Kidney (tissue), 14 donors: Measurements from ENCODE around the gene PRKAR1B. TPM values are rescaled to one million over a fixed set of nuclear protein-coding genes. Genes with fewer than 3 reads are reported as not detected.

Source experiments
- DNase-seq, 5 donors: peaks; one replicate each; pipeline ENCODE4 v3.0.0-alpha.2; 2013 to 2020
- FAIRE-seq: peaks from 2 replicates; lab custom pipeline; 2012; peaks lifted over from hg19 to GRCh38; lab: Jason Lieb, UNC
- H3K27ac ChIP-seq, 2 donors: one replicate each; pipeline ENCODE4 v1.7.0; 2013; ENCODE audit warnings: low read depth in 2 of 2, low read length in 2 of 2, inconsistent platforms in 1 of 2
- H3K27me3 ChIP-seq: one replicate; pipeline ENCODE4 v1.7.1; 2013; ENCODE audit warnings: low read length, inconsistent platforms; ENCODE audit not compliant: control insufficient read depth, insufficient read depth
- H3K36me3 ChIP-seq, 3 donors: one replicate each; pipeline versions ENCODE4 v1.7.0 to v1.7.1; 2013; ENCODE audit warnings: low read length in 3 of 3, control low read depth in 1 of 3, inconsistent platforms in 1 of 3; ENCODE audit not compliant: insufficient read depth in 3 of 3, control insufficient read depth in 2 of 3
- H3K4me1 ChIP-seq, 3 donors: one replicate each; pipeline versions ENCODE4 v1.7.0 to v1.7.1; 2013; ENCODE audit warnings: low read length in 3 of 3, inconsistent platforms in 1 of 3, low read depth in 1 of 3; ENCODE audit not compliant: control insufficient read depth in 2 of 3, insufficient read depth in 2 of 3
- H3K4me3 ChIP-seq, 3 donors: one replicate each; pipeline versions ENCODE4 v1.7.0 to v1.8.1; 2013; ENCODE audit warnings: low read length in 3 of 3, control low read depth in 1 of 3, inconsistent platforms in 1 of 3
- H3K9ac ChIP-seq, 3 donors: one replicate each; pipeline versions ENCODE4 v1.7.0 to v1.7.1; 2013; ENCODE audit warnings: low read length in 3 of 3, control low read depth in 1 of 3, inconsistent platforms in 1 of 3
- H3K9me3 ChIP-seq, 3 donors: one replicate each; pipeline versions ENCODE4 v1.7.0 to v1.7.1; 2013; ENCODE audit warnings: low read length in 3 of 3, control low read depth in 1 of 3, inconsistent platforms in 1 of 3; ENCODE audit not compliant: control insufficient read depth in 2 of 3, insufficient read depth in 1 of 3
- CTCF ChIP-seq: IDR thresholded peaks from 3 replicates; pipeline ENCODE4 v1.5.1; 2012; ENCODE audit warnings: mild to moderate bottlenecking, moderate library complexity, borderline replicate concordance; ENCODE audit not compliant: insufficient read depth; ENCODE audit errors: extremely low read depth
- intact Hi-C: fragments of 100-400 bp; cut with DNase I; formaldehyde crosslinking; loops from one replicate; pipeline ENCODE4 v1.11.1; 2022
- polyA plus RNA-seq: library from polyadenylated mRNA; stranded (reverse); fragments of 350-450 nt; fragmentation: Illumina TruSeq; extraction: RNeasy Lipid Tissue Mini Kit (QIAGEN cat#74804); gene quantifications from one replicate; pipeline ENCODE4 v1.2.3, GENCODE V29; 2014; ENCODE audit warnings: low read depth, low replicate concordance; ENCODE audit not compliant: insufficient read depth
- total RNA-seq: library from RNA; stranded (reverse); fragmentation: NEBNext Ultra II Directional; extraction: Animal tissue kit (Norgen Biotek cat#: 25700); gene quantifications from one replicate; pipeline ENCODE4 v1.2.1, GENCODE V29; 2021
- donor health status: control.
- donor health status: control.
- donor health status: control.
- donor health status: control.
- donor health status: control.
- donor health status: DM: yes; HTN: yes; CAD: no.
- donor health status: Normal renal cell carcinoma (clear cell type).

Gene PRKAR1B
- total and polyA plus RNA-seq, 2 donors from 2014 or later = 15.9 to 21.4 TPM

GRCh38 chr7:610141-610530, 116.9 kb downstream of the PRKAR1B start:
- DNase-seq (peak in 1 of 5 donors; percentile 52), FAIRE-seq (no peak)
- no peaks in the 10 kb centered on the region for H3K27me3 ChIP-seq
- H3K9me3 ChIP-seq = no peaks in the 10 kb centered on the region
- no peaks in the 10 kb centered on the region for H3K36me3 ChIP-seq
- no peak overlapping the region for H3K4me3 ChIP-seq
- no peak for TF ChIP-seq CTCF
- peak overlapping the region in 1 of 3 donors; percentile 1 for H3K9ac ChIP-seq
- intact Hi-C loops = no loop called here
- H3K4me1 ChIP-seq = peaks cover 0 to 18% (median 2%) of the 10 kb centered on the region in 3 donors
- H3K27ac ChIP-seq = peak overlapping the region; percentile 46 to 72

DNA sequence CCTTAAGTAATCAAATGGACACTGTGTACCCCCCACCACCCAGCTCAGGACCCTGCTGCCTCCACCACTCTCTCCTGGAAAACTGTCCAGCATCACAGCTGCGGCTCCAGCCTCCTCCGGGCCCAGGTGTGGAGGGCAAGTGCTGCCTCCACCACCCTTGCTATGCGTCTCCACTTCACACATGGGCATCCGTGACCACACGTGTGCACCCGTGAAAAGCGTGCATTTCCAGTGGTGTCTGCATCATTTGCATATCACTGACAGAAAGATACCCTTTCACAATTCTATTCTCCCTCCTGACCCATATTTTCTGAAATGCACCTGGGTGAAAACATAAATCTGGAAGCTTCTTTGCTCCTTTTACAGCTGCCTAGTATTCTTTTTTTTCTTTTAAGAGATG, 117.7 kb downstream of the PRKAR1B start:
- Histone ChIP-seq H3K27me3 (no peaks in the 10 kb centered on the region), H3K9ac (no peak overlapping the region), H3K4me3 (no peak overlapping the region), H3K36me3 (no peaks in the 10 kb centered on the region), H3K27ac (no peak overlapping the region), H3K9me3 (no peaks in the 10 kb centered on the region), H3K4me1 (peaks cover 0 to 20% (median 2%) of the 10 kb centered on the region in 3 donors)
- intact Hi-C loops = no loop called here
- TF ChIP-seq CTCF = no peak
- peak in 1 of 5 donors; percentile 55 for DNase-seq
- no peak for FAIRE-seq

GRCh38 chr7:608954-609353, 118.1 kb downstream of the PRKAR1B start:
- Histone ChIP-seq H3K9ac (no peak overlapping the region), H3K27ac (no peak overlapping the region), H3K4me1 (peaks cover 0 to 21% (median 2%) of the 10 kb centered on the region in 3 donors), H3K27me3 (no peaks in the 10 kb centered on the region), H3K9me3 (no peaks in the 10 kb centered on the region), H3K4me3 (no peak overlapping the region), H3K36me3 (no peaks in the 10 kb centered on the region)
- no peak for FAIRE-seq
- no peak for TF ChIP-seq CTCF
- intact Hi-C loops = no loop called here
- DNase-seq = peak in 1 of 5 donors; percentile 64

GRCh38 chr7:608361-608760, 118.7 kb downstream of the PRKAR1B start:
- Histone ChIP-seq H3K4me1 (peaks cover 0 to 26% (median 2%) of the 10 kb centered on the region in 3 donors), H3K9me3 (no peaks in the 10 kb centered on the region), H3K27ac (peak overlapping the region; percentile 40 to 57), H3K4me3 (no peak overlapping the region), H3K36me3 (no peaks in the 10 kb centered on the region), H3K27me3 (no peaks in the 10 kb centered on the region), H3K9ac (no peak overlapping the region)
- FAIRE-seq = no peak
- peak in 3 of 5 donors; percentile 18 to 57 (median 42) for DNase-seq
- intact Hi-C loops = no loop called here
- no peak for TF ChIP-seq CTCF
